Measurements from ENCODE around the gene CLEC2A. TPM values are rescaled to one million over a fixed set of nuclear protein-coding genes. Genes with fewer than 3 reads are reported as not detected.
"Not testable (repeated sequence)": the region's sequence is repeated elsewhere in the genome, so short reads cannot be mapped to it uniquely, and the experiment has no call there.

Gene CLEC2A
- not detected for polyA plus RNA-seq (2013, experiment 1 of 2; ENCODE audit: insufficient read length)
- not detected for polyA plus RNA-seq (2013, experiment 2 of 2; ENCODE audit: insufficient read length)

GRCh38 chr12:9932270-9932669 lies at the start of gene CLEC2A:
CLEC2A (minus strand) TSS chr12:9932370; CDS start chr12:9932329, 41 bp downstream.
- DNase-seq = no peak

- no peak for DNase-seq
Measured at GRCh38 chr12:9980126-9980525, 48.0 kb upstream of the CLEC2A start.

DNA sequence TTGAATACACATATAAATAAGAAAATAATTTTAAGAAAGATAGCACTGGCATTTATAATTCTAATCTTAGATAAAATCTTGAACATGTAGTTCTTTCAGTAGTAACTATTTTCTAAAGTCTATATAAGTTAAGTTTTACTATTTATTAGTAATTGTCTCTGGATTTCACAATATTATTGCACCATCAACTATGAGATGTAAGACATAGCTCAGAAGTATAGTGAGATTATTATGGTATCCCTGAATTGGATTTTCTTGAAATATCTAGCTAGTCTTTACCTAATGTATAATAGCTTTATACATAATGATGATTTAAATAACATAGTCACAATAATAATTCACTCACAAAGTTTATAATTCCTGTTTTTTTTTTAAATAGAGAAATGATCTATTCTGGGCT lies 45.7 kb upstream of the CLEC2A start:
- DNase-seq = no peak

GRCh38 chr12:9976626-9977025 lies 44.5 kb upstream of the CLEC2A start:
- DNase-seq = not testable (repeated sequence)

DNA sequence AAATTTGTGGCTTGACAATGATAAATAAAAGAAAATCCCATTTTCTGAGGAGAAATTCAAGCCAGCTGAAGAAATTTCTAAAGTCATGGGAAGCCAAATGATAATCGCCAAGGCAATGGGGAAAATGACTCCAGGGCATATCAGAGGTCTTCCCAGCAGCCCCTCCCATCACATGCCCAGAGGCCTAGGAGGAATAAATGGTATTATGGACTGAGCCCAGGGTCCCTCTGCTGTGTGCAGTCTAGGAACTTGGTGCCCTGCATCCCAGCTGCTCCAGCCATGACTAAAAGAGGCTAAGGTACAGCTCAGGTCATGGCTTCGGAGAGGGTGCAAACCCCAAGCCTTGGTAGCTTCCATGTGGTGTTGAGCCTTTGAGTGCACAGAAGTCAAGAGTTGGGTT lies 43.4 kb upstream of the CLEC2A start:
- no peak for DNase-seq

DNA sequence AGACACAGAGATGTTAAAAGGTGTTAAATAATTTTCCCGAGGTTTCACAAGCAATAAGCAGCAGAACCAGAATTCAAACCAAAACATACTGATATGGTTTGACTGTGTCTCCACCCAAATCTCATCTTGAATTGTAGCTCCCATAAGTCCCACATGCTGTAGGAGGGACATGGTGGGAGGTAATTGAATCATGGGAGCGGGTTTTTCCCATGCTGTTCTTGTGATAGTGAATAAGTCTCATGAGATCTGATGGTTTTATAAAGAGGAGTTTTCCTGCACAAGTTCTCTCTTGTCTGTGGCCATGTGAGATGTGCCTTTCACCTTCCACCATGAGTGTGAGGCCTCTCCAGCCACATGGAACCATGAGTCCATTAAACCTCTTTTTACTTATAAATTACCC lies 42.6 kb upstream of the CLEC2A start:
- not testable (repeated sequence) for DNase-seq

DNA sequence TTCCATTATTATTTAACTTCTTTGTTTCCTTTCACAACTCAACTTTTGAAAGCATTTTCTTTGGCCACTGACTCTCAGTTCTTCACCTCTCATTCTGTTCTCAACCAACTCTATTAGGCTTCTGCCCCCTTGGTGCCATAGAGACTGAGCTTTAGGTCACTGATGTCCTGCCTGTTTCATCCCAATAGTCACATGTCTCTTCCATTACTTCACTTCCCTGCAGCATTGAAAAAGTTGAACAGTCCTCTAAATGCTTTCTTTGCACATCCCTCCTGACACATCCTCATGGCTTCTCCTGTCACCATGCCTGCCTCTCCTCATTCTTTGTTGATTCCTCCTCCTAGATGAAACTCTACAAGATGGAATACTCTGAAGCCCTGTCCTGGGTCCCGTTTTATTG lies 41.8 kb upstream of the CLEC2A start:
- DNase-seq = no peak

- DNase-seq = no peak
Measured at GRCh38 chr12:9971181-9971580, 39.0 kb upstream of the CLEC2A start, which contains the start of gene CLEC12A. CLEC12A (plus strand) TSS chr12:9971409; CDS start chr12:9971597, 188 bp downstream.

- DNase-seq = no peak
Measured at GRCh38 chr12:9969673-9970072, 37.5 kb upstream of the CLEC2A start.

GRCh38 chr12:9961901-9962300 lies 29.7 kb upstream of the CLEC2A start:
- DNase-seq = no peak

DNA sequence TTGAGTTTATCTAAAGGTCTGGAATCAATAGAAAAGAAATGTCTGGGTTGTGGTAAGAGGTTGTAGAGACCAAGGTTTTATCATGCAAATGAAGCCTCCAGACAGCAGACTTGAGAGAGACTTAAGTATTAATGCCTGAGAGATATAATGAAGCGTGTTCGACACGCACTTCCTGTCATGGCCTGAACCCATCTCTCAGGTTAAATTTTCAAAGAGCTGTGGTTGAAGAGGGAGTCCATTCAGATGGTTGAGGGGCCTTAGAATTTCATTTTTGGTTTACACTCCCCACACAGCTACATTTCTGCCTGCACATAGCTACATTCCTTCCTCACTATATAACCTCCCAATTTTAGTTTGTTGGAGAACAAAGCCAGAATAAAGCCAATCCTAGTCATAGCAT lies 28.9 kb upstream of the CLEC2A start:
- DNase-seq = no peak

DNA sequence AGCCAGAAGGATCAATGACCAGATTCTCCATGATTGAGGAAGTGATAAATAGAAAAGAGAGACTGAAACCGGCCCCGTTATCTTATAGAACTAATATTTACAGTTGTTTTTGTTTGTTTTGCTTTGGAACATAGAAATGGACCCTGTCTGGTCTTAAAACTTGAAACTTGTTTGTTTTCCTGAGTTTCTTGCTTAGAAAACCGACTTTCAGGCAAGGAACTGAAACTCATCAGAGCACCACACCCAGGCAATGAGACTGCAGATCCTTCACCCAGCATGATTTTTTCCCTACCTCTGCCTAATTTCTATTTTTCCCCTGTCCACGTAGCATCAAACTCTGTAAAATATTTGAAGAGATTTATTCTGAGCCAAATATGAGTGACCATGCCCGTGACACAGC lies 28.4 kb upstream of the CLEC2A start:
- DNase-seq = no peak

DNA sequence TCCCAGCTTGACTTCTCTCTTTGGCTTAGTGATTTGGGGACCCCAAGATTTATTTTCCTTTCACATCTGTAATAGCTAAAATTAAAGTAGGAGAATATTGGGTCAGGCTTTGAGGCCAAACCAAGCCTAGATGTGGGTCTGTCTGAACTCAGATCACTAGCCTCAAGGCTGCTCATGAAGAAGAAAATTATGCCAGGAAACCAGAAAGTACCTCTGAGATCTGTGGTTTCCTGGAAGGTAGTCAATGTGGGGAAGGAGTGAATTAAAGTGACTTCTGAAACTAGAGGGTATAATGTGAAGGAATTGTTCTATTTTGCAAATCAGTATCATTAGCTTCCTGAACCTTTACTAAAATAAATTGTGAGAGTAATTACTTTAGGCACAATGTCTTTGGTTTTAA lies 25.7 kb upstream of the CLEC2A start:
- DNase-seq = no peak

DNA sequence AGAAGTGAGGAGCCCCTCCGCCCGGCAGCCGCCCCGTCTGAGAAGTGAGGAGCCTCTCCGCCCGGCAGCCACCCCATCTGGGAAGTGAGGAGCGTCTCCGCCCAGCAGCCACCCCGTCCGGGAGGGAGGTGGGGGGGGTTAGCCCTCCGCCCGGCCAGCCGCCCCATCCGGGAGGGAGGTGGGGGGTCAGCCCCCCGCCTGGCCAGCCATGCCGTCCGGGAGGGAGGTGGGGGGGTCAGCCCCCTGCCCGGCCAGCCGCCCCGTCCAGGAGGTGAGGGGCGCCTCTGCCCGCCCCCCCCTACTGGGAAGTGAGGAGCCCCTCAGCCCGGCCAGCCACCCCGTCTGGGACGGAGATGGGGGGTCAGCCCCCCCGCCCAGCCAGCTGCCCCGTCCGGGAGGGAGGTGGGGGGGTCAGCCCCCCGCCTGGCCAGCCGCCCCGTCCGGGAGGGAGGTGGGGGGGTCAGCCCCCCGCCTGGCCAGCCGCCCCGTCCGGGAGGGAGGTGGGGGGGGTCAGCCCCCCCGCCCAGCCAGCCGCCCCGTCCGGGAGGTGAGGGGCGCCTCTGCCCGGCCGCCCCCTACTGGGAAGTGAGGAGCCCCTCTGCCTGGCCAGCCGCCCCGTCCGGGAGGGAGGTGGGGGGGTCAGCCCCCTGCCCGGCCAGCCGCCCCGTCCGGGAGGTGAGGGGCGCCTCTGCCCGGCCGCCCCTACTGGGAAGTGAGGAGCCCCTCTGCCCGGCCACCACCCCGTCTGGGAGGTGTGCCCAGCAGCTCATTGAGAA lies 21.0 kb upstream of the CLEC2A start:
- DNase-seq = not testable (repeated sequence)

GRCh38 chr12:9951026-9951675 lies 19.0 kb upstream of the CLEC2A start:
- DNase-seq = no peak

DNA sequence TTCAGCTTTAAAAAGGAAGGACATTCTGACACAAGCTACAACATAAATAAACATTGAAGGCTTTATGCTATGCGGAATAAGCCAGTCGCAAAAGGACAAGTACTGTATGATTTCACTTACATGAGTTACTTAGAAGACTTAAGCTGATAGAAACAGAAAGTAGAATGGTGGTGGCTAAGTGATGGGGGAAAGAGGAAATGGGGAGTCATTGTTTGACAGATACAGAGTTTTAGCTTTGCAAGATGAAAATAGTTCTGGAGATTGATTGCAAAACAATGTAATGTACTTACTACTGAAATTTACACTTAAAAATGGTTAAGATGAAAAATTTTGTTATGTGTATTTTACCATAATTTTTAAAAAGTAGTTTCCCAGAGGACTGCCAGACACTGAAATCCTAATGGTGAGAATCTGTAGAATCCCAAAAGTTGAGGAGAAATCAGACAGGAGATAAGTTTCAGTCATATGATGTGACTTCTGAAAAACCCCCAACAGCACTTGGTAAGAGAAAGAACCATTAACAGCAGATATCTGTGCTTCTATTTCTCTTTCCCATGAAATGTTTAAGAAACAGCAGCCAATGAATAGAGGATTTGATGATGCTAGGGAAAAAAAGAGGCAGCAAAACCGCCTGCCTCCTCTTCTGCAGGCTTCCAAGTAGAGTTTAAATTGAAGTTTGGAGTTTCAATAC lies 16.6 kb upstream of the CLEC2A start:
- DNase-seq = no peak

DNA sequence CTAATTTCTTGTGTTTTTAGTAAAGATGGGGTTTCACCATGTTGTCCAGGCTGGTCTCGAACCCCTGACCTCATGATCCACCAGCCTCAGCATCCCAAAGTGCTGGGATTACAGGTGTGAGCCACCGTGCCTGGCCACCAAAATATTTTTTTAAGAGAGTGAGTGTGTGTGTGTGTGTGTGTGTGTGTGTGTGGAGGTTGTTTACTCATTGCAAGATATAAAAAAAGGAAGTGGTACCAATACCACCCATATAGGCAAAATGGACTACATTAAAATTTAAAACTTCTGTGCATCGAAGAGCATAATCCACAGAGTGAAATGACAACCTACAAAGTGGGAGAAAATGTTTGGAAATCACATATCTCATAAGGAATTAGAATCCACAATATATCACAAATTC lies 15.5 kb upstream of the CLEC2A start:
- no peak for DNase-seq

GRCh38 chr12:9944391-9944790 lies 12.2 kb upstream of the CLEC2A start:
- DNase-seq = no peak

DNA sequence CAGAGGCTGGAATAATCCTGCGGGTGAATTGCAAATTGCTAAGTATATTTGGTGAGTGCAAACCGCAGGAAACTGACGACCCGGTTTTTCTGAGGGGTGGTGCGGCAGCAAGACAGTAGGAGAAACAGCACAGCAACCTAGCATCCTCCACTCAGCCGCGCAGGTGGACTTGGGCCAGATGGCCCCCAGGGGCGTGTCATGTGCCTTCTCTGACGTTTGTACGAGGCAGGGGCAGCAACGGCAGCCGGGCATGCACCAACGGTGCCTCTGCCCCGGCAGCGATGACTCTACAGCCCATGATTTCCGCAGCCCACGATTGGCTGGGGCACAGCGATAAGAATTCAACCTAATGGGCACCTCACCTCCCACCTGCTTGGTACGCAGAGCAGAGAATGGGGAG lies 11.1 kb upstream of the CLEC2A start:
- no peak for DNase-seq

DNA sequence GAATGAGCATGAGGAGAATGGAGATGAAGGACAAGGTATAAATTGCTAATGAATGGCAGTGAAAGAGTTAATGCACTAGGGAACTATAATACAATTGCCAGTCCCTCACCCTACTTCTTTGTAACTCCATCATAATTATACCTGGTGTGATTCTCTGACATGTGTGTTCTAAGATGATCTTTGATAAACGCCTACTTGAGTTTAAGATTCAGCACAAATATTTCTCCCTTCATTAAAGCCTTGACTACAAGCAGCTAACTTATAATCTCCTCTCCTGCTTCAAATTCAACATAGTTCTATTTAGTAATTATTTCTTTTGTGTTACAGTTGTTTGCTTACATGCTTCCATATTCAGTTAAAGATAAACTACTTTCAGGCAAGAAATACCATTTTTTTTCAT lies 9.7 kb upstream of the CLEC2A start:
- no peak for DNase-seq

- no peak for DNase-seq
Measured at GRCh38 chr12:9940375-9940774, 8.2 kb upstream of the CLEC2A start.

DNA sequence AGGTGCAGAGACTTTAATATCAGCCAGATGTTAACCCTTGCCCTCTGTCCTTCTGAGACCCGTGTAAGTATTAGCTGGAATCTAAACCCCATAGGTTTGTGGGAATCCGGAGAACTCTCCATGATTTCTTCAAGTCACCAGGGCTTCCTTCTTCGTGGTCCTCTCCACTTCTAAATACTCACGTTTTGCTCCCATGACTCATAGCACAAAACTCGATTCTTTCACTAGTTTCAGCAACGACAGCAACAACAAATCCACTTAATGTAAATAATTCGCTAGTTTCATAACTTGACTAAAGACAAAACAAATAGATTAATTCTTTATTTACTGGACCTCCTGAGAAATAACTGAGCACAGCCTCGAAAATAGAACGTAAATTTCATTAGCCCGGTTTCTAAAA lies 4.4 kb upstream of the CLEC2A start:
- no peak for DNase-seq

DNA sequence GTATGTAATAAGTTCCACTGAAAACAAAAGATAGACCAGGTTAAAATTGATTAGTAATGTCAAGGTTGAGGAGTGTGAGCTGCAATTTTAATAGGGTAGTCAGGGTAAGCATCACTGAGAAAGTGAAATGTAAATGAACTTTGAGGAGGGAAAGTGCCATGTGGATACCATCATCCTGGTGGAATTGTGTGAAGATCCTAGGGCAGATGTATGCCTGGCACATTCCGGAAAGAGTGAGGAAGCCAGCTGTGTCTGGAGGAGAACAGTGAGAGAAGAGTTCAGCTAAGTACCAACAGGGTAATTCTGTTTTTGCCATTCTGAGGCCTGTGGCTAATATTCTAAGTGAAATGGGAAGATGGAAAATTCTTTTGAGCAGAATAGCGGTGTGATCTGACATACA lies 2.9 kb upstream of the CLEC2A start:
- DNase-seq = no peak

DNA sequence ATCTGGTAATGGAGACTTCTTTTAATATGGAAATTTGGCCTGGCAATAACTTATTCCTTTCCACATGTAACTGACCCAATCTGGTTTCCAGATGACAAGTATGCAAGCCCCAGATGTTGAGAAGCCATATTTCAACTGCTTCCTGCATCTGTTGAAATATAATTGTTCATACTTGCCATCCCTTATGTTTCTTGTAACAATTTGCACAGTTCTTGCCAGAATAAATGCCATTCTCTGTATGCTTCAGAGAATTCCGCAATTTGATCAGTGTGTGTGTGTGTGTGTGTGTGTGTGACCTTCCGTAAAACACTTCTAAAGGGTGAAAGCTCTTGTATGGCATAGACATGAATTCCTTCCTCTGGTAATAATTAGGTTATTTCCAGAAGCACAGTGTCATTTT lies 1.8 kb upstream of the CLEC2A start:
- DNase-seq = no peak

Data from fibroblast of skin of back (primary cell).